Natural killer cell (primary cell): ENCODE results near the gene PCK2. TPM values are rescaled to one million over a fixed set of nuclear protein-coding genes. Genes with fewer than 3 reads are reported as not detected.
A peak's percentile ranks its signal among the peaks of the same experiment; 100 is the strongest.

ENCODE experiments used
- ATAC-seq, 3 donors: fragments of 150-1000 bp in 2 of 3; fragments of 200-7000 bp in 1 of 3; cut with Tn5 transposase; 1 replicate in 1 of 3; 2 replicates in 2 of 3; pipeline ENCODE4 v1.10.0; 2021; ENCODE audit warnings: mild to moderate bottlenecking in 2 of 3, moderate library complexity in 2 of 3
- DNase-seq, 2 donors: peaks; one replicate each; pipeline versions ENCODE4 v3.0.0 to v3.0.0-alpha.2; 2013 to 2021; ENCODE audit warnings: mixed read lengths in 1 of 2
- H3K27ac ChIP-seq: one replicate; pipeline ENCODE4 v1.5.1; 2013; ENCODE audit warnings: mild to moderate bottlenecking, low read length
- H3K27me3 ChIP-seq: one replicate; pipeline ENCODE4 v1.6.1; 2013; ENCODE audit warnings: low read length; ENCODE audit not compliant: control insufficient read depth, insufficient read depth
- H3K36me3 ChIP-seq: one replicate; pipeline ENCODE4 v1.6.1; 2013; ENCODE audit warnings: low read length; ENCODE audit not compliant: control insufficient read depth, insufficient read depth
- H3K4me1 ChIP-seq: one replicate; pipeline ENCODE4 v1.6.1; 2013; ENCODE audit warnings: low read length; ENCODE audit not compliant: control insufficient read depth, insufficient read depth
- H3K4me3 ChIP-seq: one replicate; pipeline ENCODE4 v1.5.1; 2013; ENCODE audit warnings: low read length
- H3K9me3 ChIP-seq: one replicate; pipeline ENCODE4 v1.6.1; 2013; ENCODE audit warnings: low read length; ENCODE audit not compliant: control insufficient read depth, insufficient read depth
- H3K27ac Mint-ChIP-seq, 2 donors: one replicate each; pipeline ENCODE4 v1.8.0; 2022; ENCODE audit warnings: mild to moderate bottlenecking in 2 of 2, mixed read lengths in 2 of 2, moderate library complexity in 1 of 2
- H3K27me3 Mint-ChIP-seq, 2 donors: one replicate each; pipeline ENCODE4 v1.8.0; 2022; ENCODE audit warnings: low read depth in 2 of 2, mixed read lengths in 2 of 2
- H3K36me3 Mint-ChIP-seq: one replicate; pipeline ENCODE4 v1.8.0; 2022; ENCODE audit warnings: mixed read lengths
- H3K4me1 Mint-ChIP-seq, 2 donors: one replicate each; pipeline ENCODE4 v1.8.0; 2022; ENCODE audit warnings: mixed read lengths in 2 of 2
- H3K4me3 Mint-ChIP-seq: one replicate; pipeline ENCODE4 v1.8.0; 2022; ENCODE audit warnings: mild to moderate bottlenecking, moderate library complexity, mixed read lengths
- H3K9me3 Mint-ChIP-seq, 2 donors: one replicate each; pipeline ENCODE4 v1.8.0; 2022; ENCODE audit warnings: mixed read lengths in 2 of 2
- CTCF ChIP-seq: fragments of 200-600 bp; IDR thresholded peaks from one replicate; pipeline ENCODE4 v1.8.0; 2022; ENCODE audit warnings: antibody characterized with exemption
- WGBS: methylation state at CpG from one replicate; pipeline ENCODE4 v1.1.7; 2013; ENCODE audit warnings: missing lambda C conversion rate; ENCODE audit not compliant: insufficient coverage; 5-methylcytosine and 5-hydroxymethylcytosine counted together
- intact Hi-C: fragments of 100-400 bp; cut with micrococcal nuclease; formaldehyde crosslinking; loops from one replicate; pipeline ENCODE4 v1.14.2; 2022
- total RNA-seq, 4 donors: library from RNA; stranded (reverse); fragments of 120-200 nt in 1 of 4; gene quantifications; one replicate each; pipeline versions ENCODE4 v1.2.3 to v1.2.4, GENCODE V29; 2013 to 2022

The PCK2 gene
- total RNA-seq, 3 donors from 2014 or later (not counting 1 experiment from before 2014, with no cell fraction given), result 9.8 to 13.8 (median 12.3) TPM

- 93% methylated on average over 8 of the region's 9 CpGs for WGBS
- peaks cover 14% of the 10 kb centered on the region for H3K4me1 ChIP-seq
- no peaks in the 10 kb centered on the region for H3K36me3 ChIP-seq
- no peak for DNase-seq
- intact Hi-C loops, result no loop called here
- H3K27ac ChIP-seq, result no peak overlapping the region
- Mint-ChIP-seq H3K4me1 (peaks cover 12 to 14% of the 10 kb centered on the region in 2 donors), H3K36me3 (no peaks in the 10 kb centered on the region), H3K4me3 (no peak overlapping the region), H3K27ac (peak overlapping the region in 1 of 2 donors; percentile 11), H3K27me3 (no peaks in the 10 kb centered on the region), H3K9me3 (no peaks in the 10 kb centered on the region)
- H3K9me3 ChIP-seq, result no peaks in the 10 kb centered on the region
- H3K27me3 ChIP-seq, result no peaks in the 10 kb centered on the region
- no peak for TF ChIP-seq CTCF
- ATAC-seq, result no peak
- H3K4me3 ChIP-seq, result no peak overlapping the region
These were observed 15.9 kb downstream of the PCK2 start for GRCh38 chr14:24110060-24110459.

- DNase-seq (no peak), ATAC-seq (no peak)
- no peak overlapping the region for H3K4me3 ChIP-seq
- H3K27me3 ChIP-seq, result no peaks in the 10 kb centered on the region
- H3K36me3 Mint-ChIP-seq, result no peaks in the 10 kb centered on the region
- no peak for TF ChIP-seq CTCF
- intact Hi-C loops, result no loop called here
- 100% methylated on average over 1 of the region's 1 CpG for WGBS
- no peaks in the 10 kb centered on the region for H3K9me3 ChIP-seq
- no peak overlapping the region for H3K27ac ChIP-seq
- H3K4me1 Mint-ChIP-seq, result peaks cover 17 to 19% of the 10 kb centered on the region in 2 donors
- H3K4me3 Mint-ChIP-seq, result no peak overlapping the region
- peak overlapping the region in 1 of 2 donors; percentile 11 for H3K27ac Mint-ChIP-seq
- no peaks in the 10 kb centered on the region for H3K27me3 Mint-ChIP-seq
- no peaks in the 10 kb centered on the region for H3K9me3 Mint-ChIP-seq
- H3K36me3 ChIP-seq, result no peaks in the 10 kb centered on the region
- H3K4me1 ChIP-seq, result peaks cover 17% of the 10 kb centered on the region
These were observed 16.4 kb downstream of the PCK2 start for GRCh38 chr14:24110523-24110922.

GRCh38 chr14:24113379-24113800 lies 19.3 kb downstream of the PCK2 start:
- no peaks in the 10 kb centered on the region for H3K9me3 ChIP-seq
- peaks cover 30 to 35% of the 10 kb centered on the region in 2 donors for H3K4me1 Mint-ChIP-seq
- peaks cover 14% of the 10 kb centered on the region for H3K36me3 ChIP-seq
- H3K27ac ChIP-seq, result peak overlapping the region; percentile 100
- H3K4me1 ChIP-seq, result peaks cover 29% of the 10 kb centered on the region
- H3K36me3 Mint-ChIP-seq, result no peaks in the 10 kb centered on the region
- DNase-seq (no peak), ATAC-seq (no peak)
- 15% methylated on average over 13 of the region's 15 CpGs for WGBS
- no peaks in the 10 kb centered on the region for H3K27me3 Mint-ChIP-seq
- TF ChIP-seq CTCF, result no peak
- intact Hi-C loops, result no loop called here
- H3K27ac Mint-ChIP-seq, result peak overlapping the region; percentile 96 to 99
- H3K27me3 ChIP-seq, result no peaks in the 10 kb centered on the region
- peak overlapping the region; percentile 62 for H3K4me3 ChIP-seq
- no peaks in the 10 kb centered on the region for H3K9me3 Mint-ChIP-seq
- peak overlapping the region; percentile 99 for H3K4me3 Mint-ChIP-seq
